K562 (cell line): ENCODE measurements around the gene RIOK3. TPM values are rescaled to one million over a fixed set of nuclear protein-coding genes. Genes with fewer than 3 reads are reported as not detected.

Experiments used
- CBX1 ChIP-seq: sonication (generic); IDR thresholded peaks from 2 replicates; pipeline ENCODE4 v1.6.1; 2016; ENCODE audit warnings: antibody characterized with exemption, low read depth, mild to moderate bottlenecking
- EP300 ChIP-seq: IDR thresholded peaks from 2 replicates; pipeline ENCODE4 v1.6.1; 2012; ENCODE audit warnings: low read length, improper control_type of control experiment
- GTF2A2 ChIP-seq: IDR thresholded peaks from 2 replicates; pipeline ENCODE4 v1.6.1; 2016; ENCODE audit warnings: mild to moderate bottlenecking, missing genetic modification characterization, missing compliant biosample characterization
- HNRNPL ChIP-seq: fragments of 200-400 bp; formaldehyde crosslinking; IDR thresholded peaks from 2 replicates; pipeline ENCODE4 v1.6.1; 2017; ENCODE audit warnings: low read depth, mild to moderate bottlenecking, low read length
- MGA ChIP-seq: fragments of 450-650 bp; IDR thresholded peaks from 2 replicates; pipeline ENCODE4 v1.6.1; 2016; ENCODE audit warnings: mild to moderate bottlenecking, moderate library complexity
- MTA2 ChIP-seq: fragments of 450-650 bp; IDR thresholded peaks from 2 replicates; pipeline ENCODE4 v1.6.1; 2016; ENCODE audit warnings: low read depth
- NCOA6 ChIP-seq: fragments of 450-650 bp; IDR thresholded peaks from 2 replicates; pipeline ENCODE4 v1.6.1; 2017; ENCODE audit warnings: mild to moderate bottlenecking
- NFIX ChIP-seq: fragments of 250-450 bp; sonication (Bioruptor Pico); IDR thresholded peaks from 2 replicates; pipeline ENCODE4 v1.4.0; 2020; ENCODE audit warnings: low read depth, mild to moderate bottlenecking, moderate library complexity
- SETDB1 ChIP-seq: IDR thresholded peaks from one replicate; pipeline ENCODE4 v1.6.1; 2012; ENCODE audit warnings: low read length, control low read depth, inconsistent platforms
- TCF7L2 ChIP-seq: fragments of 150-350 bp; IDR thresholded peaks from 2 replicates; pipeline ENCODE4 v1.6.1; 2016; ENCODE audit warnings: low read depth, mild to moderate bottlenecking, low read length, moderate library complexity
- THRA ChIP-seq: fragments of 450-650 bp; IDR thresholded peaks from 2 replicates; pipeline ENCODE4 v1.6.1; 2017; ENCODE audit warnings: mild to moderate bottlenecking, moderate library complexity
- TOE1 ChIP-seq, 2 experiments: fragments of 450-650 bp in 1 of 2; sonication (generic) in 1 of 2; formaldehyde crosslinking in 1 of 2; IDR thresholded peaks; 2 replicates each; pipeline versions ENCODE4 v1.7.1 to v1.8.0; 2016 to 2022; ENCODE audit warnings: borderline replicate concordance in 2 of 2, mild to moderate bottlenecking in 2 of 2, antibody characterized with exemption in 1 of 2, inconsistent platforms in 1 of 2, low read depth in 1 of 2, missing genetic modification reagents in 1 of 2, moderate library complexity in 1 of 2
- ZBTB1 ChIP-seq: sonication (generic); formaldehyde crosslinking; IDR thresholded peaks from 2 replicates; pipeline ENCODE4 v1.8.1; 2023; ENCODE audit warnings: missing genetic modification reagents, low read depth, mild to moderate bottlenecking, borderline replicate concordance
- ZNF431 ChIP-seq: sonication (generic); formaldehyde crosslinking; IDR thresholded peaks from 2 replicates; pipeline ENCODE4 v1.8.0; 2022; ENCODE audit warnings: mild to moderate bottlenecking, missing genetic modification reagents
- ZNF764 ChIP-seq: fragments of 250-450 bp; sonication (Bioruptor Pico); IDR thresholded peaks from 2 replicates; pipeline ENCODE4 v1.4.0; 2020; ENCODE audit warnings: low read depth, mild to moderate bottlenecking, moderate library complexity
- polyA plus RNA-seq, 8 experiments: library from polyadenylated mRNA; depleted of rRNA in 4 of 8; stranded (reverse) in 5 of 8; unstranded in 3 of 8; fragments of >200 nt; fragmentation: Nextera tagmentation in 2 of 8; fragmentation: Illumina TruSeq in 1 of 8; extraction: Ambion mirVana in 2 of 8; extraction: Trizol in 1 of 8; gene quantifications; 2 replicates each; pipeline versions ENCODE4 v1.2.1 to v1.2.3, GENCODE V29; 2011 to 2014; ENCODE audit warnings: inconsistent platforms in 1 of 8, missing spikeins in 1 of 8
- total RNA-seq, 7 experiments: library from RNA; depleted of rRNA in 6 of 7; stranded (reverse); fragments of >200 nt in 6 of 7; fragmentation: Illumina TruSeq in 2 of 7; extraction: Trizol in 2 of 7; gene quantifications; 2 replicates each; pipeline versions ENCODE4 v1.2.1 to v1.2.3, GENCODE V29; 2011 to 2021; ENCODE audit warnings: low replicate concordance in 1 of 7

Gene RIOK3
- total and polyA plus RNA-seq, 9 of the 15 experiments (the other 6 are each of a cell fraction or from before 2014, with no cell fraction given): 21.4 to 89.5 (median 62.9) TPM

- TF ChIP-seq MGA (peak; percentile 12; the same call in 1 of the 2 replicates), MTA2 (peak; percentile 69), ZBTB1 (no peak), THRA (no peak), TOE1 (IDR thresholded peaks at IDR 0.05; ENCODE audit: borderline replicate concordance) (0 out of 2 replicates have a peak, but pooled peaks have one; percentile 31), TOE1 (CRISPR knock-in tag; IDR thresholded peaks at IDR 0.05; ENCODE audit: borderline replicate concordance, low read depth) (no peak), GTF2A2 (tag) (no peak), NFIX (CRISPR knock-in tag) (no peak), TCF7L2 (no peak), ZNF431 (CRISPR knock-in tag) (no peak), CBX1 (no peak), ZNF764 (CRISPR knock-in tag) (no peak; the same call in 1 of the 2 replicates), HNRNPL (no peak), EP300 (peak; percentile 73), NCOA6 (no peak), SETDB1 (no peak)
These were observed 34.9 kb downstream of the RIOK3 start (continued) for GRCh38 chr18:23487738-23488570.
